Pancreas (tissue), 10 donors: Measurements from ENCODE around the gene GATA3. TPM values are rescaled to one million over a fixed set of nuclear protein-coding genes. Genes with fewer than 3 reads are reported as not detected.

Experiments
- ATAC-seq, 4 donors: fragments of 200-7000 bp; cut with Tn5 transposase; one replicate each; pipeline versions ENCODE4 v1.8.0 to v1.9.1; 2020; ENCODE audit warnings: mild to moderate bottlenecking in 4 of 4, moderate library complexity in 4 of 4
- DNase-seq, 6 donors: peaks; one replicate each; pipeline ENCODE4 v3.0.0-alpha.2; 2020
- FAIRE-seq: peaks from 2 replicates; lab custom pipeline; 2012; peaks lifted over from hg19 to GRCh38; lab: Jason Lieb, UNC
- H3K27ac ChIP-seq, 4 donors: fragments of 200-600 bp; sonication (generic); 1 replicate in 3 of 4; 2 replicates in 1 of 4; pipeline versions ENCODE4 v1.5.0 to v1.8.0; 2020
- H3K27me3 ChIP-seq, 4 donors: fragments of 200-600 bp; one replicate each; pipeline ENCODE4 v1.8.0; 2021
- H3K36me3 ChIP-seq, 3 donors: fragments of 200-600 bp; sonication (generic) in 1 of 3; one replicate each; pipeline versions ENCODE4 v1.5.0 to v1.8.0; 2020 to 2021
- H3K4me1 ChIP-seq, 3 donors: fragments of 200-600 bp; one replicate each; pipeline ENCODE4 v1.8.0; 2021
- H3K4me3 ChIP-seq, 4 donors: fragments of 200-600 bp; sonication (generic) in 2 of 4; one replicate each; pipeline versions ENCODE4 v1.5.0 to v1.8.0; 2020 to 2021
- H3K9me3 ChIP-seq, 4 donors: fragments of 200-600 bp; one replicate each; pipeline ENCODE4 v1.8.0; 2021
- CTCF ChIP-seq, 4 donors: fragments of 200-600 bp; sonication (generic) in 3 of 4; IDR thresholded peaks; one replicate each; pipeline versions ENCODE4 v1.5.0 to v1.8.0; 2021; ENCODE audit warnings: antibody characterized with exemption in 4 of 4
- WGBS, 2 donors: extraction: QIAGEN DNeasy Blood & Tissue Kit; methylation state at CpG; one replicate each; pipeline ENCODE4 v1.1.7; 2013; 5-methylcytosine and 5-hydroxymethylcytosine counted together
- intact Hi-C, 3 donors: fragments of 100-400 bp; cut with DNase I; formaldehyde crosslinking; loops; one replicate each; pipeline versions ENCODE4 v1.11.1 to v1.14.2; 2022
- polyA plus RNA-seq, 2 donors: library from polyadenylated mRNA; stranded (reverse); fragments of 200-250 nt; gene quantifications; one replicate each; pipeline ENCODE4 v1.2.3, GENCODE V29; 2013
- total RNA-seq, 6 donors: library from RNA; stranded (reverse); fragmentation: NEBNext Ultra II Directional in 4 of 6; extraction: Animal tissue kit (Norgen Biotek cat#: 25700) in 4 of 6; gene quantifications; one replicate each; pipeline versions ENCODE4 v1.2.1 to v1.2.4, GENCODE V29; 2021 to 2023
- donor health status: healthy with polysubstance abuse.
- donor health status: DM: no; HTN: no; CAD: no; lungs with moderate emphysema.
- donor health status: DM: no; HTN: no; CAD: no.
- donor health status: control.
- donor health status: control.
- donor health status: Bipolar disorder and iron deficiency.
- donor health status: DM: yes; HTN: yes; CAD: no.
- donor health status: DM: no; HTN: no; CAD: no.
- donor health status: DM: no; HTN: no; CAD: no.
- donor health status: DM: yes; HTN: yes; CAD: no.

GATA3 gene
- total and polyA plus RNA-seq, 8 donors = 0.11 to 0.38 (median 0.23) TPM; not detected in 2

- Histone ChIP-seq H3K36me3 (peaks cover 0 to 10% (median 4%) of the 10 kb centered on the region in 3 donors), H3K27me3 (no peaks in the 10 kb centered on the region), H3K9me3 (no peaks in the 10 kb centered on the region), H3K27ac (no peak overlapping the region), H3K4me3 (no peak overlapping the region), H3K4me1 (no peaks in the 10 kb centered on the region)
- no peak for TF ChIP-seq CTCF (IDR thresholded peaks at IDR 0.05)
- 98% methylated on average over 10 of the region's 10 CpGs for WGBS, 2 donors
- intact Hi-C loops = no loop called here
- FAIRE-seq (no peak), ATAC-seq (no peak), DNase-seq (no peak)
Observed at GRCh38 chr10:8013619-8014018, 40.9 kb upstream of the GATA3 start.

- no peak overlapping the region for H3K27ac ChIP-seq
- no peak for TF ChIP-seq CTCF (IDR thresholded peaks at IDR 0.05)
- intact Hi-C loops = no loop called here
Observed at GRCh38 chr10:8014649-8015048, 39.8 kb upstream of the GATA3 start.

GRCh38 chr10:8017277-8017676 lies 37.2 kb upstream of the GATA3 start:
- H3K4me3 ChIP-seq = no peak overlapping the region
- no peaks in the 10 kb centered on the region for H3K9me3 ChIP-seq
- peaks cover 0 to 10% (median 4%) of the 10 kb centered on the region in 3 donors for H3K36me3 ChIP-seq
- no peak for FAIRE-seq
- H3K27me3 ChIP-seq = no peaks in the 10 kb centered on the region
- DNase-seq = no peak
- no peak for TF ChIP-seq CTCF (IDR thresholded peaks at IDR 0.05)
- H3K4me1 ChIP-seq = no peaks in the 10 kb centered on the region
- intact Hi-C loops = no loop called here
- WGBS, 2 donors = 86 to 87% methylated on average over 6 of the region's 6 CpGs
- ATAC-seq = no peak
- H3K27ac ChIP-seq = no peak overlapping the region

More at GRCh38 chr10:8014649-8015048, 39.8 kb upstream of the GATA3 start:
- Histone ChIP-seq H3K4me1 (no peaks in the 10 kb centered on the region), H3K27me3 (no peaks in the 10 kb centered on the region), H3K4me3 (no peak overlapping the region), H3K36me3 (peaks cover 0 to 10% (median 4%) of the 10 kb centered on the region in 3 donors), H3K9me3 (no peaks in the 10 kb centered on the region)
- ATAC-seq = no peak
- no peak for FAIRE-seq
- DNase-seq = no peak
- 97 to 98% methylated on average over 16 of the region's 16 CpGs for WGBS, 2 donors

GRCh38 chr10:8023321-8023720 lies 31.2 kb upstream of the GATA3 start:
- 77 to 85% methylated on average over 4 of the region's 4 CpGs for WGBS, 2 donors
- Histone ChIP-seq H3K4me1 (no peaks in the 10 kb centered on the region), H3K4me3 (no peak overlapping the region), H3K27ac (no peak overlapping the region), H3K27me3 (peaks cover 0 to 11% (median 0%) of the 10 kb centered on the region in 4 donors), H3K36me3 (no peaks in the 10 kb centered on the region), H3K9me3 (no peaks in the 10 kb centered on the region)
- intact Hi-C loops = no loop called here
- TF ChIP-seq CTCF (IDR thresholded peaks at IDR 0.05) = no peak
- DNase-seq (no peak), ATAC-seq (no peak), FAIRE-seq (no peak)

GRCh38 chr10:8023851-8024250 lies 30.6 kb upstream of the GATA3 start:
- no peak for ATAC-seq
- intact Hi-C loops = no loop called here
- DNase-seq = no peak
- peaks cover 0 to 11% (median 0%) of the 10 kb centered on the region in 4 donors for H3K27me3 ChIP-seq
- H3K27ac ChIP-seq = no peak overlapping the region
- H3K4me3 ChIP-seq = no peak overlapping the region
- H3K4me1 ChIP-seq = no peaks in the 10 kb centered on the region
- FAIRE-seq = no peak
- WGBS, 2 donors = 80 to 90% methylated on average over 2 of the region's 2 CpGs
- no peaks in the 10 kb centered on the region for H3K9me3 ChIP-seq
- TF ChIP-seq CTCF (IDR thresholded peaks at IDR 0.05) = no peak
- H3K36me3 ChIP-seq = no peaks in the 10 kb centered on the region
